HepG2 (cell line): ENCODE data around the gene HRH3. TPM values are rescaled to one million over a fixed set of nuclear protein-coding genes. Genes with fewer than 3 reads are reported as not detected.

Experiments
- ATAC-seq: fragments of 200-7000 bp; cut with Tn5 transposase; 3 replicates; pipeline ENCODE4 v1.9.1; 2020; ENCODE audit warnings: mild to moderate bottlenecking, moderate library complexity
- BruUV-seq: library from RNA; stranded (reverse); fragments of 400-500 nt; replicated peaks from 2 replicates; lab custom pipeline; 2021; lab: Mats Ljungman, UMichigan
- CTCF ChIA-PET: fragments of 300-600 bp; formaldehyde crosslinking; extraction: SDS; loops from one replicate; lab custom pipeline; 2021; ENCODE audit warnings: low total read pairs, inconsistent platforms, low intra/inter-chr PET ratio; lab: Yijun Ruan, JAX
- POLR2A ChIA-PET: fragments of 350-600 bp; sonication (Branson Sonifier 250); formaldehyde crosslinking; loops from one replicate; lab custom pipeline; 2020; ENCODE audit warnings: antibody characterized with exemption, inconsistent platforms; lab: Yijun Ruan, JAX
- DNase-seq: peaks from one replicate; pipeline ENCODE4 v3.0.0-alpha.2; 2015; ENCODE audit warnings: low spot score
- FAIRE-seq: peaks from 3 replicates; lab custom pipeline; 2011; peaks lifted over from hg19 to GRCh38; lab: Jason Lieb, UNC
- H2AFZ ChIP-seq: one replicate; pipeline ENCODE4 v1.6.1; 2011; ENCODE audit warnings: low read length, inconsistent platforms
- H3K27ac ChIP-seq: fragments of 300-600 bp; 3 replicates; pipeline ENCODE4 v1.8.0; 2011; ENCODE audit warnings: mixed run types, mild to moderate bottlenecking, mixed read lengths, low read length, inconsistent platforms; ENCODE audit not compliant: insufficient read depth; ENCODE audit errors: extremely low read length
- H3K27me3 ChIP-seq, 2 experiments: fragments of 200-600 bp in 1 of 2; 2 replicates in 1 of 2; 3 replicates in 1 of 2; pipeline versions ENCODE4 v1.6.0 to v1.8.0; 2011; ENCODE audit warnings: low read length in 2 of 2, mild to moderate bottlenecking in 2 of 2, moderate library complexity in 2 of 2, inconsistent platforms in 1 of 2; ENCODE audit not compliant: insufficient read depth in 2 of 2, control insufficient read depth in 1 of 2
- H3K36me3 ChIP-seq, 2 experiments: fragments of 200-600 bp in 1 of 2; replicated peaks in 1 of 2; 2 replicates in 1 of 2; 3 replicates in 1 of 2; pipeline versions ENCODE4 v1.5.1 to v1.8.0; 2011; ENCODE audit warnings: low read length in 2 of 2, inconsistent platforms in 1 of 2; ENCODE audit not compliant: insufficient read depth in 2 of 2, control insufficient read depth in 1 of 2
- H3K4me1 ChIP-seq: 2 replicates; pipeline ENCODE4 v1.5.1; 2012; ENCODE audit warnings: low read length, inconsistent platforms; ENCODE audit not compliant: insufficient read depth
- H3K4me2 ChIP-seq: 2 replicates; pipeline ENCODE4 v1.6.0; 2011; ENCODE audit warnings: low read depth, low read length, inconsistent platforms
- H3K4me3 ChIP-seq, 3 experiments: fragments of 200-600 bp in 1 of 3; sonication (generic), shearing (Covaris generic) in 1 of 3; replicated peaks in 1 of 3; 2 replicates each; pipeline ENCODE4 v1.5.1; 2011 to 2016; ENCODE audit warnings: low read length in 3 of 3, inconsistent platforms in 2 of 3, low read depth in 2 of 3, mild to moderate bottlenecking in 2 of 3, control low read depth in 1 of 3, mixed read lengths in 1 of 3; ENCODE audit not compliant: insufficient read depth in 1 of 3
- H3K79me2 ChIP-seq: one replicate; pipeline ENCODE4 v1.6.1; 2011; ENCODE audit warnings: low read length, inconsistent platforms; ENCODE audit not compliant: insufficient read depth
- H3K9ac ChIP-seq: 2 replicates; pipeline ENCODE4 v1.6.0; 2011; ENCODE audit warnings: mild to moderate bottlenecking, low read depth, low read length, inconsistent platforms; ENCODE audit not compliant: insufficient read depth
- H3K9me3 ChIP-seq: 2 replicates; pipeline ENCODE4 v1.5.1; 2012; ENCODE audit warnings: mild to moderate bottlenecking, low read length
- H4K20me1 ChIP-seq: 2 replicates; pipeline ENCODE4 v1.6.0; 2011; ENCODE audit warnings: inconsistent platforms, mild to moderate bottlenecking, low read length, moderate library complexity; ENCODE audit not compliant: insufficient read depth
- CEBPB ChIP-seq: IDR thresholded peaks from 2 replicates; pipeline ENCODE4 v1.6.1; 2011; ENCODE audit warnings: low read depth, low read length, improper control_type of control experiment, borderline replicate concordance
- FOXO1 ChIP-seq: sonication (generic); formaldehyde crosslinking; IDR thresholded peaks from 2 replicates; pipeline ENCODE4 v1.4.0; 2020; ENCODE audit warnings: missing genetic modification reagents
- NR2F1 ChIP-seq, 2 experiments: fragments of 450-650 bp in 1 of 2; formaldehyde crosslinking in 1 of 2; IDR thresholded peaks; 2 replicates each; pipeline versions ENCODE4 v1.5.0 to v1.6.1; 2016 to 2020; ENCODE audit warnings: mild to moderate bottlenecking in 1 of 2, missing compliant biosample characterization in 1 of 2, missing genetic modification reagents in 1 of 2, moderate library complexity in 1 of 2
- RBFOX2 ChIP-seq: fragments of 200-400 bp; formaldehyde crosslinking; IDR thresholded peaks from 2 replicates; pipeline ENCODE4 v1.6.1; 2017; ENCODE audit warnings: low read depth, mild to moderate bottlenecking, low read length
- SRSF9 ChIP-seq: fragments of 200-400 bp; formaldehyde crosslinking; IDR thresholded peaks from 2 replicates; pipeline ENCODE4 v1.6.1; 2018; ENCODE audit warnings: borderline replicate concordance, mild to moderate bottlenecking, low read depth, low read length; ENCODE audit not compliant: insufficient read depth, poor library complexity, severe bottlenecking
- ZFX ChIP-seq: sonication (generic); formaldehyde crosslinking; IDR thresholded peaks from 2 replicates; pipeline ENCODE4 v1.4.0; 2020; ENCODE audit warnings: mild to moderate bottlenecking, low read depth, missing genetic modification reagents, moderate library complexity
- ZFYVE20 ChIP-seq: sonication (generic); formaldehyde crosslinking; IDR thresholded peaks from 2 replicates; pipeline ENCODE4 v1.8.0; 2023; ENCODE audit warnings: low read depth, mild to moderate bottlenecking, moderate library complexity, missing genetic modification reagents, borderline replicate concordance
- ZNF296 ChIP-seq: sonication (generic); formaldehyde crosslinking; conservative IDR thresholded peaks from 2 replicates; pipeline ENCODE4 v1.5.0; 2020; ENCODE audit warnings: mild to moderate bottlenecking, missing genetic modification reagents
- ZNF556 ChIP-seq: sonication (generic); formaldehyde crosslinking; IDR thresholded peaks from 2 replicates; pipeline ENCODE4 v1.4.0; 2020; ENCODE audit warnings: mild to moderate bottlenecking, missing genetic modification reagents, borderline replicate concordance
- ZNF660 ChIP-seq: sonication (generic); formaldehyde crosslinking; IDR thresholded peaks from 2 replicates; pipeline ENCODE4 v1.5.1; 2020; ENCODE audit warnings: mild to moderate bottlenecking, low read depth, missing genetic modification reagents, borderline replicate concordance
- ZNF792 ChIP-seq: IDR thresholded peaks from 2 replicates; pipeline ENCODE4 v1.6.1; 2016
- WGBS: methylation state at CpG from one replicate; pipeline ENCODE4 v1.1.6; 2017; ENCODE audit warnings: low lambda C conversion rate; 5-methylcytosine and 5-hydroxymethylcytosine counted together
- in situ Hi-C: cut with HindIII; loops from 2 replicates; pipeline ENCODE4 v1.10.0; 2017; ENCODE audit warnings: low pct_unique_long_range_greater_than_20kb; ENCODE audit not compliant: extremely low pct_ligation_motif_present
- intact Hi-C: fragments of 100-400 bp; cut with micrococcal nuclease; formaldehyde crosslinking; loops from one replicate; pipeline ENCODE4 v1.10.0; 2022; ENCODE audit not compliant: unreplicated experiment
- polyA plus RNA-seq, 8 experiments: library from polyadenylated mRNA; depleted of rRNA in 3 of 8; stranded (reverse) in 7 of 8; unstranded in 1 of 8; fragments of >200 nt; fragmentation: Illumina TruSeq in 4 of 8; extraction: Trizol in 4 of 8; gene quantifications; 2 replicates each; pipeline versions ENCODE4 v1.2.1 to v1.2.3, GENCODE V29; 2011 to 2016; ENCODE audit warnings: low read depth in 4 of 8, missing spikeins in 1 of 8, mixed read lengths in 1 of 8; ENCODE audit not compliant: insufficient read depth in 1 of 8
- total RNA-seq, 5 experiments: library from RNA; depleted of rRNA; stranded (reverse); fragments of >200 nt; fragmentation: Illumina TruSeq; extraction: Trizol; gene quantifications; 2 replicates each; pipeline ENCODE4 v1.2.3, GENCODE V29; 2016; ENCODE audit warnings: low read depth in 1 of 5
- TF ChIP-seq, protein P1 (sequence below): sonication (generic); formaldehyde crosslinking; IDR thresholded peaks from 2 replicates; pipeline ENCODE4 v1.4.0; 2020; ENCODE audit warnings: mild to moderate bottlenecking, missing genetic modification reagents
- TF ChIP-seq, protein P2 (sequence below): sonication (generic); formaldehyde crosslinking; IDR thresholded peaks from 2 replicates; pipeline ENCODE4 v1.8.0; 2022; ENCODE audit warnings: mild to moderate bottlenecking, missing genetic modification reagents, moderate library complexity

Gene HRH3
- total and polyA plus RNA-seq, 2 of the 13 experiments (the other 11 are each of a cell fraction or from before 2014, with no cell fraction given) = 0.18 TPM; not detected in 1

DNA sequence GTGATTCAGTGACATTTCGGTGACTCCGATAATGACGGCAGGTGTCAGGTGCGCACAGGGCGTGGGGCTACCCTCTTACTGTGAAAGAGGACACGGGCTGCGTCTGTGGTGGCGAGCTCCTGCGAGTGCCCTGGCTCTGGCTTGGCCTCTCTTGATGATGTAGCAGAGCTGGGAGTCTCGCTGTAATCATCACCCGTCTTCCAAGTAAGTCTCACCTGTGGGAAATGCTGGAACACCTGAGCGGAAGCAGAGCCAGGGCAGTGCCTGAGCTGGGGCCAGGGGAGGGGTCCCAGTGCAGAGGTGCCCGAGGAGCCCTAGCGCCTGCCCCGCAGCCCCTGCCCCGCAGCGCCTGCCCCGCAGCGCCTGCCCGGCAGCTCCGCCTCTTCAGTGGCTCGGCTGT is 23.0 kb upstream of the HRH3 start:
- peaks cover 80% of the 10 kb centered on the region for H4K20me1 ChIP-seq
- in situ Hi-C loops (no loop called here), intact Hi-C loops (no loop called here)
- H3K27me3 ChIP-seq = no peaks in the 10 kb centered on the region; a peak in 1 of 5 replicates
- no peak overlapping the region for H3K27ac ChIP-seq
- no peak overlapping the region for H3K4me2 ChIP-seq
- ATAC-seq = no peak
- FAIRE-seq = no peak
- POLR2A ChIA-PET = no interaction called here
- 94% methylated on average over 14 of the region's 22 CpGs for WGBS
- TF ChIP-seq ZNF660 (CRISPR knock-in tag) (0 out of 2 replicates have a peak, but pooled peaks have one; percentile 3), RBFOX2 (0 out of 2 replicates have a peak, but pooled peaks have one; percentile 31), ZNF296 (CRISPR knock-in tag) (no peak)
- H3K9ac ChIP-seq = no peak overlapping the region
- peaks cover 79% of the 10 kb centered on the region for H3K79me2 ChIP-seq
- CTCF ChIA-PET = no interaction called here
- BruUV-seq = no TSS peak
- peaks cover 17 to 22% of the 10 kb centered on the region in 2 experiments; a peak in 4 of 5 replicates for H3K36me3 ChIP-seq
- no peak overlapping the region for H2AFZ ChIP-seq
- H3K9me3 ChIP-seq = no peaks in the 10 kb centered on the region
- H3K4me3 ChIP-seq = no peak overlapping the region
- peaks cover 54% of the 10 kb centered on the region for H3K4me1 ChIP-seq
- no peak for DNase-seq

DNA sequence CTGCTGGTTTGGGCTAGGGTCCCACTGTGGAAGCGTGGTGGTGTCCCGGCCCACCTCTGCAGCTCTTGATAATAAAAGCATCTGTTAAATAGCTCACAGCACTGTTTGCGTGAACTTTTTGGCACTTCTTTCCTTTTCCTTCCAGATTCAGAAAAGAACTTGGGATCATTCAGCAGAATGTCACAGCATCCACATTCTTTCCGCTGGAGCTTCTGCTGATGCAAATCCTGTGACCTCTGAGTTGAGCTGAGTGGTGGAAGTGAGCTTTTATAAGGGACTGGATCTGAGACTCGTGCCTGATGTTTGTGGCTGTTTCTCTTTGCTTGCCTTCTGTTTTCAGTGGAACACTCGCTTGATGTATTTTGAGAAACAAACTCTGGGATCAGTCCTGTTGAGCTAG is 22.1 kb upstream of the HRH3 start:
- in situ Hi-C loops = no loop called here
- ChIA-PET POLR2A (no interaction called here), CTCF (no interaction called here)
- BruUV-seq = no TSS peak
- ATAC-seq (no peak), DNase-seq (no peak), FAIRE-seq (no peak)
- H4K20me1 ChIP-seq = peaks cover 76% of the 10 kb centered on the region
- intact Hi-C loops = no loop called here
- no peak overlapping the region for H3K4me2 ChIP-seq
- no peak overlapping the region for H3K9ac ChIP-seq
- H3K36me3 ChIP-seq = peaks cover 17 to 22% of the 10 kb centered on the region in 2 experiments; a peak in 4 of 5 replicates
- H3K4me3 ChIP-seq = no peak overlapping the region
- H3K9me3 ChIP-seq = no peaks in the 10 kb centered on the region
- peaks cover 76% of the 10 kb centered on the region for H3K79me2 ChIP-seq
- no peaks in the 10 kb centered on the region; a peak in 1 of 5 replicates for H3K27me3 ChIP-seq
- WGBS = 95% methylated on average over 6 of the region's 6 CpGs
- no peak overlapping the region for H2AFZ ChIP-seq
- H3K27ac ChIP-seq = no peak overlapping the region
- peaks cover 59% of the 10 kb centered on the region for H3K4me1 ChIP-seq
- TF ChIP-seq SRSF9 (no peak), ZNF556 (no peak), ZNF792 (CRISPR knock-in tag) (no peak), FOXO1 (CRISPR knock-in tag) (no peak), CEBPB (no peak), ZFX (CRISPR knock-in tag) (no peak), NR2F1 (CRISPR knock-in tag; IDR thresholded peaks at IDR 0.05) (no peak), ZFYVE20 (CRISPR knock-in tag) (no peak)
- TF ChIP-seq, protein P1, sequence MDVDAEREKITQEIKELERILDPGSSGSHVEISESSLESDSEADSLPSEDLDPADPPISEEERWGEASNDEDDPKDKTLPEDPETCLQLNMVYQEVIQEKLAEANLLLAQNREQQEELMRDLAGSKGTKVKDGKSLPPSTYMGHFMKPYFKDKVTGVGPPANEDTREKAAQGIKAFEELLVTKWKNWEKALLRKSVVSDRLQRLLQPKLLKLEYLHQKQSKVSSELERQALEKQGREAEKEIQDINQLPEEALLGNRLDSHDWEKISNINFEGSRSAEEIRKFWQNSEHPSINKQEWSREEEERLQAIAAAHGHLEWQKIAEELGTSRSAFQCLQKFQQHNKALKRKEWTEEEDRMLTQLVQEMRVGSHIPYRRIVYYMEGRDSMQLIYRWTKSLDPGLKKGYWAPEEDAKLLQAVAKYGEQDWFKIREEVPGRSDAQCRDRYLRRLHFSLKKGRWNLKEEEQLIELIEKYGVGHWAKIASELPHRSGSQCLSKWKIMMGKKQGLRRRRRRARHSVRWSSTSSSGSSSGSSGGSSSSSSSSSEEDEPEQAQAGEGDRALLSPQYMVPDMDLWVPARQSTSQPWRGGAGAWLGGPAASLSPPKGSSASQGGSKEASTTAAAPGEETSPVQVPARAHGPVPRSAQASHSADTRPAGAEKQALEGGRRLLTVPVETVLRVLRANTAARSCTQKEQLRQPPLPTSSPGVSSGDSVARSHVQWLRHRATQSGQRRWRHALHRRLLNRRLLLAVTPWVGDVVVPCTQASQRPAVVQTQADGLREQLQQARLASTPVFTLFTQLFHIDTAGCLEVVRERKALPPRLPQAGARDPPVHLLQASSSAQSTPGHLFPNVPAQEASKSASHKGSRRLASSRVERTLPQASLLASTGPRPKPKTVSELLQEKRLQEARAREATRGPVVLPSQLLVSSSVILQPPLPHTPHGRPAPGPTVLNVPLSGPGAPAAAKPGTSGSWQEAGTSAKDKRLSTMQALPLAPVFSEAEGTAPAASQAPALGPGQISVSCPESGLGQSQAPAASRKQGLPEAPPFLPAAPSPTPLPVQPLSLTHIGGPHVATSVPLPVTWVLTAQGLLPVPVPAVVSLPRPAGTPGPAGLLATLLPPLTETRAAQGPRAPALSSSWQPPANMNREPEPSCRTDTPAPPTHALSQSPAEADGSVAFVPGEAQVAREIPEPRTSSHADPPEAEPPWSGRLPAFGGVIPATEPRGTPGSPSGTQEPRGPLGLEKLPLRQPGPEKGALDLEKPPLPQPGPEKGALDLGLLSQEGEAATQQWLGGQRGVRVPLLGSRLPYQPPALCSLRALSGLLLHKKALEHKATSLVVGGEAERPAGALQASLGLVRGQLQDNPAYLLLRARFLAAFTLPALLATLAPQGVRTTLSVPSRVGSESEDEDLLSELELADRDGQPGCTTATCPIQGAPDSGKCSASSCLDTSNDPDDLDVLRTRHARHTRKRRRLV = no peak
- TF ChIP-seq, protein P2, sequence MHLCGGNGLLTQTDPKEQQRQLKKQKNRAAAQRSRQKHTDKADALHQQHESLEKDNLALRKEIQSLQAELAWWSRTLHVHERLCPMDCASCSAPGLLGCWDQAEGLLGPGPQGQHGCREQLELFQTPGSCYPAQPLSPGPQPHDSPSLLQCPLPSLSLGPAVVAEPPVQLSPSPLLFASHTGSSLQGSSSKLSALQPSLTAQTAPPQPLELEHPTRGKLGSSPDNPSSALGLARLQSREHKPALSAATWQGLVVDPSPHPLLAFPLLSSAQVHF (CRISPR knock-in tag) = no peak
